GM18526 (cell line): ENCODE results near the gene PLEK2.

Experiments
- POLR2A ChIP-seq: IDR thresholded peaks from 3 replicates; pipeline ENCODE4 v1.6.1; 2011; ENCODE audit not compliant: insufficient read length; ENCODE audit errors: extremely low read depth

Gene PLEK2

GRCh38 chr14:67416085-67416484, 4.1 kb upstream of the PLEK2 start:
- TF ChIP-seq POLR2A = no peak

DNA sequence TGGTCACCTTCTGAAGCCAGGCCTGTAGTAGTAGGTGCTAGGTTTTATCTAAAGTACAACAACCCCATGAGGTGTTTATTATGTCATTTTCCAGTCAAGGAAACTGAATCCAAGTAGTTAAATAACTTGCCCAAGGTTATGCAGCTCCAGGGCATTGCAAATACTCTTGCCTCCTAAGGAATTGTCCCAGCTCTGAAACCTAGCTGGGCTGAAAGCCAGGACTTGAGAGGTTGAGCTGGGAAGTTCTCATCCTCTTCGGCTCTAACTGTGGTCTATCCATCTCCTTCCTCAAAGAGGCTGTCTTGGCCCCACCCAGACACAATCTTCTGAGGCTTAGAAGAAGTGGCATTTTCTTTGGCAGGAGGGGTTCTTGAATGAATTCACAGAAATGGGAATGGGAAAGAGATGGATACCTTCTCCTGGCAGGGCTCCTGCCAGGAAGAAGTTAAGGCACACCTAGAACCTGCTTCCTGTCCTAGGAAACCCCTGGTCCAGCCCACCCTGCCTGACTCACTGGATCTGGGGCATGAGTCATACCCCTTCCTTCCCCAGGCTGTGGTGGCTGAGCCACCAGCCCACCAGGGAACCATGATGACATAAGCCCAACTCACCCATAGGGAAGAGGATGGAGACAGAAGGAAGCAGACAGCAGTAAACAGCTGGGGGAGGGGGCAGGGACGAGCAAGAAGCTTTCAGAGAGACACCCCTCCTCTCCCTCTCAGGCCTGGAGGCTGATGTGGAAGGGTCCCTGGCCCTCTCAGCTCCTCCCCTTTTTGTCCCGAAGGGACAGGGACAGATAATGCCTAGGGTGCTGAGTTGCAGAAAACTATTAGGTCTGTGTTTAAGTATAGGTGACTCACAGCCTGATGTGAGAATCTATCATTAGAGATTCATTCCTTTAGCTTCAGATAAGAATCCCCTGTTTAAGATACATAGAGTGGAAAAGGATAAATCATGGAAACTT, 2.1 kb upstream of the PLEK2 start:
- TF ChIP-seq POLR2A = no peak

GRCh38 chr14:67411370-67411769, 595 bp downstream of the PLEK2 start:
- no peak for TF ChIP-seq POLR2A

GRCh38 chr14:67410313-67410712, 1.7 kb downstream of the PLEK2 start:
- no peak for TF ChIP-seq POLR2A

DNA sequence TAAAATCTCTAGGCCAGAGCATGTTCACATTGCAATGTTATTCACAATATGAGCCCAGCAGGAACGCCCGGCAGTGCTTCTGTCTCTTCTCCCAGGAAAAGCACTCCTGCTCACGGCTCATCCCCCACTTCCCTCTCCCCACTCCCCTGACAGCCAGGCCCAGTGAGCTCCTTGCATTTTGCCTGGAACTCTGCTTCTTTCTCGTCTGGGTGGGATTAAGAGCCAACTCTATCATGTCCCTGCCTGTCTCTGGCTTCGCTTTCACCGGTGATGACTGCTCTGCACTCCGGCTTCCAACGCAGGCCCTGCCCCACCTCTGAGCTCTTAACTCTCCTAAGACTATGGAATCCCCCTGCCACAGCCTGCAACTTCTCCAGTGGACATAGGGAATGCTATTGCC, 2.5 kb downstream of the PLEK2 start:
- no peak for TF ChIP-seq POLR2A

DNA sequence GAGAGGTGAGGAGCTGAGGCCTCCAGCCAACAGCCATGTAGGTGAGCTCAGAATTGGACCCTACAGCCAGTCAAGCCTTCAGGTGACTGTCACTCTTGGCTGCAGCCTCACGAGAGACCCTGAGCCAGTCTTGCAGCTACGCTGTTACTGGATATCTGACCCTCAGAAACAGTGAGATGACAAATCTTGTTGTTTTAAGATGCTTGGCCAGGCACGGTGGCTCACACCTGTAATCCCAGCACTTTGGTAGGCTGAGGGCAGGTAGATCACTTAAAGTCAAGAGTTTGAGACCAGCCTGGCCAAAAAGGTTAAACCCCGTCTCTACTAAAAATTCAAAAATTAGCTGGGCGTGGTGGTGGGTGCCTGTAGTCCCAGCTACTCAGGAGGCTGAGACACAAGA, 6.2 kb downstream of the PLEK2 start:
- TF ChIP-seq POLR2A = no peak

DNA sequence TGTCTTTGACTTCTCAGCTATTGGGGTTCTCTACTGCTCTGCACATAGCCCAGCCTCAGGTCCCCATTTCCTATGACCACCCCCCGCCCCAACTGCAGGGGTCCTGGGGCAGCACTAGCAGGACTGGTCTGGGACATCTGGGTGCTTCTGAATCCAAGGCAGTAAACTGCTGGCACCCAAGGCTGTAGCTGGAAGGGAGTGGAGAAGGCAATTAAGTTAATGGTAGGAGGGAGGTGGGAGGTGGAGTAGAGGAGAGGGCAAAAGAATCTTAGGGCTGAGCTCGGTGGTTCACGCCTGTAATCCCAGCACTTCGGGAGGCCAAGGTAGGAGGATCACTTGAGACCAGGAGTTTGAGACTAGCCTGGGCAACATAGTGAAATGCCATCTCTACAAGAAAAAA, 11.5 kb downstream of the PLEK2 start:
- no peak for TF ChIP-seq POLR2A

GRCh38 chr14:67397536-67397935, 14.4 kb downstream of the PLEK2 start:
- TF ChIP-seq POLR2A = no peak

GRCh38 chr14:67396381-67396970, 15.5 kb downstream of the PLEK2 start:
- TF ChIP-seq POLR2A = no peak

GRCh38 chr14:67395876-67396189, 16.1 kb downstream of the PLEK2 start:
- TF ChIP-seq POLR2A = no peak

- no peak for TF ChIP-seq POLR2A
Observed at GRCh38 chr14:67395086-67395875, 16.7 kb downstream of the PLEK2 start.

GRCh38 chr14:67393689-67394088, 18.3 kb downstream of the PLEK2 start:
- no peak for TF ChIP-seq POLR2A

DNA sequence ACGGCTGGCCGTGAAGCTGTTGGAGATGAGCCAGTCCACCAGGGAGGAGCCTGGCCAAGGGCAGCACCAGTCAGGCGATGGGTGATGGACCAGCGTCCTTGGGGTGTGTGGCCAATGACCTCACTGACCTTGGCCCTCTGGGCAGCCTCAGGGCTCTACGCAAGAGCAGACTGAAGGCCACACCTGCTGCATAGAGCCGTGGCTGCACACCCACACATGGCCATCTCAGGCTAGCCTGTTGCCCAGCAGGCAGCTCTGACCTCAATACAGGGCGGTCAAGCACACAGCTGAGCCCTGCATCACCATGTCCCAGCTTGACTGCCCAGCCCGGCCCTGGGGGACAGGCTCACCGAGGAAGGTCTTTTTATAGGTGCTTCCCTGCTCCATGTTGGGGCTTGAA, 19.2 kb downstream of the PLEK2 start:
- TF ChIP-seq POLR2A = no peak

- TF ChIP-seq POLR2A = no peak
Observed at GRCh38 chr14:67392123-67392522, 19.8 kb downstream of the PLEK2 start.

DNA sequence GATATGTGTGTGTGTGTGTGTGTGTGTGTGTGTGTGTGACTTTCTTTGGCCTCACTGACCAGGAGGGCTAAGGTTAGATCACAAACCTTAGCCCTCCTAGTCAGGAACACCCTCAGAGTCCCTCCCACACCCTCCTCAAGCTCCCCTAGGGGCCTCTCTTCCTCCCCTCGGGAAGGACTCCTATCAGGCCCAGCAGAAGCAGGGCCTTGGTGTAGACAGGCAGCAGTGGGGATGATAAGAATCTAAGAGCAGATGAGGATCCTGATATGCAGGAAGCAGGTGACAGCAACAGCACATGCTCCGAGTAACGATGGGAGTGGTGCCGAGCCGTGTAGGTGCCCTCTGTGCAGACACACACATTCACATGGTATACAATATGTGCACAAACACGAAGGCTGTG, 20.7 kb downstream of the PLEK2 start:
- no peak for TF ChIP-seq POLR2A
